Measurements from ENCODE around the gene MTARC1. TPM values are rescaled to one million over a fixed set of nuclear protein-coding genes. Genes with fewer than 3 reads are reported as not detected.
A peak's percentile ranks its signal among the peaks of the same experiment; 100 is the strongest.

Gene MTARC1
- total RNA-seq, 4 donors from 2014 or later: 0.29 to 6.8 (median 5.1) TPM

GRCh38 chr1:220819467-220820026 lies 32.8 kb downstream of the MTARC1 start:
- TF ChIP-seq CTCF (IDR thresholded peaks at IDR 0.05): no peak
- TF ChIP-seq POLR2A (IDR thresholded peaks at IDR 0.05): no peak
- H3K4me3 ChIP-seq: no peak overlapping the region
- DNase-seq: no peak
- H3K4me1 ChIP-seq: no peaks in the 10 kb centered on the region
- no peaks in the 10 kb centered on the region for H3K27me3 ChIP-seq
- peak overlapping the region; percentile 11 to 24 for H3K27ac ChIP-seq
- H3K9me3 ChIP-seq: no peaks in the 10 kb centered on the region
- no peaks in the 10 kb centered on the region for H3K36me3 ChIP-seq
- intact Hi-C loops (cut with DNase I; ENCODE audit: low total_unique reads): no loop called here

GRCh38 chr1:220824031-220824989 lies 37.6 kb downstream of the MTARC1 start:
- Histone ChIP-seq H3K27me3 (no peaks in the 10 kb centered on the region), H3K4me1 (no peaks in the 10 kb centered on the region), H3K27ac (no peak overlapping the region), H3K4me3 (no peak overlapping the region), H3K36me3 (no peaks in the 10 kb centered on the region), H3K9me3 (no peaks in the 10 kb centered on the region)
- DNase-seq: no peak
- TF ChIP-seq CTCF (IDR thresholded peaks at IDR 0.05): no peak
- TF ChIP-seq POLR2A (IDR thresholded peaks at IDR 0.05): no peak
- intact Hi-C loops (cut with DNase I; ENCODE audit: low total_unique reads): no loop called here

- TF ChIP-seq POLR2A (IDR thresholded peaks at IDR 0.05): no peak
- no peak for TF ChIP-seq CTCF (IDR thresholded peaks at IDR 0.05)
- H3K9me3 ChIP-seq: no peaks in the 10 kb centered on the region
- H3K4me3 ChIP-seq: no peak overlapping the region
- no peak for DNase-seq
- no peaks in the 10 kb centered on the region for H3K36me3 ChIP-seq
- no peaks in the 10 kb centered on the region for H3K4me1 ChIP-seq
- H3K27ac ChIP-seq: no peak overlapping the region
- no peaks in the 10 kb centered on the region for H3K27me3 ChIP-seq
- intact Hi-C loops (cut with DNase I; ENCODE audit: low total_unique reads): no loop called here
Observed at GRCh38 chr1:220825819-220826551, 39.3 kb downstream of the MTARC1 start.

- TF ChIP-seq CTCF (IDR thresholded peaks at IDR 0.05) (no peak), POLR2A (IDR thresholded peaks at IDR 0.05) (no peak)
- H3K27ac ChIP-seq: no peak overlapping the region
- H3K9me3 ChIP-seq: no peaks in the 10 kb centered on the region
- H3K4me3 ChIP-seq: no peak overlapping the region
- H3K27me3 ChIP-seq: no peaks in the 10 kb centered on the region
- no peaks in the 10 kb centered on the region for H3K36me3 ChIP-seq
- no peaks in the 10 kb centered on the region for H3K4me1 ChIP-seq
- intact Hi-C loops (cut with DNase I; ENCODE audit: low total_unique reads): no loop called here
- DNase-seq: no peak
Observed at GRCh38 chr1:220826729-220827128, 40.0 kb downstream of the MTARC1 start.
